Fibroblast of mammary gland (primary cell): ENCODE data around the gene ELK4.

ENCODE experiments used
- DNase-seq: peaks from one replicate; pipeline ENCODE4 v3.0.0-alpha.2; 2010; ENCODE audit warnings: low read depth
- H3K4me3 ChIP-seq: 2 replicates; pipeline ENCODE4 v1.5.1; 2011; ENCODE audit warnings: low read depth, mild to moderate bottlenecking, low read length, moderate library complexity; ENCODE audit not compliant: control insufficient read depth
- TF ChIP-seq, protein P1 (sequence below): conservative IDR thresholded peaks from 2 replicates; pipeline ENCODE4 v1.5.1; 2011; ENCODE audit warnings: low read depth, low read length, inconsistent platforms; ENCODE audit not compliant: control insufficient read depth, insufficient read depth

Gene ELK4

DNA sequence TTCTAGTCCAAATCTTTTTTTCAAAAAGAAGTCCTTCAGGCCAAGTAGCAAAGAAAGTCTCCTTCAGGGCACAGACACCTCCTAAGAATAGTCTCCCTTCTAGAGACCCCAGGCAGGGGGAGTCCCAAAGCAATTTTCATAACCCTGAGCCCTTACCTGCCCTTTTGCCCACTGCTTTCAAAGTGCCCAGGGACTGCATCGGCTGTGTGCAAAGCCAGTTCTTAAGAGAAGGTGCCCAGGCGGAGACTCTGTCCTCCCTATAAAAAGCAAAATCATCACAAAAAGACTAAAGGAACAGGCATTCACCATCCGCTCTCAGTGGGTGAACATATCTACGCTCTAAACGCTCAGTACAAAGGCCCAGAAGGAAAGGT lies 32.2 kb downstream of the ELK4 start:
- no peak for DNase-seq
- no peak overlapping the region for H3K4me3 ChIP-seq
- TF ChIP-seq, protein P1, sequence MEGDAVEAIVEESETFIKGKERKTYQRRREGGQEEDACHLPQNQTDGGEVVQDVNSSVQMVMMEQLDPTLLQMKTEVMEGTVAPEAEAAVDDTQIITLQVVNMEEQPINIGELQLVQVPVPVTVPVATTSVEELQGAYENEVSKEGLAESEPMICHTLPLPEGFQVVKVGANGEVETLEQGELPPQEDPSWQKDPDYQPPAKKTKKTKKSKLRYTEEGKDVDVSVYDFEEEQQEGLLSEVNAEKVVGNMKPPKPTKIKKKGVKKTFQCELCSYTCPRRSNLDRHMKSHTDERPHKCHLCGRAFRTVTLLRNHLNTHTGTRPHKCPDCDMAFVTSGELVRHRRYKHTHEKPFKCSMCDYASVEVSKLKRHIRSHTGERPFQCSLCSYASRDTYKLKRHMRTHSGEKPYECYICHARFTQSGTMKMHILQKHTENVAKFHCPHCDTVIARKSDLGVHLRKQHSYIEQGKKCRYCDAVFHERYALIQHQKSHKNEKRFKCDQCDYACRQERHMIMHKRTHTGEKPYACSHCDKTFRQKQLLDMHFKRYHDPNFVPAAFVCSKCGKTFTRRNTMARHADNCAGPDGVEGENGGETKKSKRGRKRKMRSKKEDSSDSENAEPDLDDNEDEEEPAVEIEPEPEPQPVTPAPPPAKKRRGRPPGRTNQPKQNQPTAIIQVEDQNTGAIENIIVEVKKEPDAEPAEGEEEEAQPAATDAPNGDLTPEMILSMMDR = no peak

DNA sequence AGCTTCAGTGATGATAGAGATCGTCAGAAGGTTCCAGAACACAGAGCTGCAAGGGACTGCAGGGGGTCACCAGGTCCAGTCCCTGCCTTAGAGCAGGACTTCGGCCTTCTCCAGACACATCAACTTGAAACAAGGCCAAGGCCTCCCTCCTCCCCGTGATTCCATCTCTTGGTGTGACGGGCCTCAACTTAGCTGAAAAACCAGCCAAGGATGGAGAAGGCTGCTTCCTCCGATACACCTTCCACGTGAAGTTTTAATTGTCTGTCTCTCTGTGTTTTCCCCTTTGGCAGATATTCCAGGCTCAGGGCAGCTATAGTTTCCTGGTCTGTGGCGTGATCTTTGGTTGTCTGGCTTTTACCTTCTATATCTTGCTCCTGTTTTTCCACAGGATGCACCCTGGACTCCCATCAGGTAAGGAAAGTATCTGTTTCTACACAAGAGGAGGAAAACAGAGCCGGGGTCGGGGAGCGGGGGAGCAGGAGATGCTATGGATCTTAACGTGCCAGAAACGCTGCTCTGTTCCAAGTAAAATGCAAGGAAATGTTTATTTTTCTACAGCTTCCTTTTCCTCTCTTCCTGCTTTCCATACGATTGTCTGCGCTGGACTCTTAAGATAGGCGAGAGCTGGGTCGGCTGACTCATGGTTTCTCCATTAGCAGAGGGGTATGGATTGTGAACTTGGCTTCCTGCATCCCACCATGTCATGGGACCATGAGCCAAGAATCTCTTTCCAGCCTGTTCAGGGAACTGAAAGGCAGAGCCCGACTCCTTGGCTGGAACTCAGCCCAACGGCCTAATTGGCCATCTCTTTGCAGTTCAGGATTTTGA lies 32.8 kb downstream of the ELK4 start:
- TF ChIP-seq, protein P1 = no peak
- H3K4me3 ChIP-seq = peak overlapping the region; percentile 1
- peak; percentile 96 for DNase-seq

DNA sequence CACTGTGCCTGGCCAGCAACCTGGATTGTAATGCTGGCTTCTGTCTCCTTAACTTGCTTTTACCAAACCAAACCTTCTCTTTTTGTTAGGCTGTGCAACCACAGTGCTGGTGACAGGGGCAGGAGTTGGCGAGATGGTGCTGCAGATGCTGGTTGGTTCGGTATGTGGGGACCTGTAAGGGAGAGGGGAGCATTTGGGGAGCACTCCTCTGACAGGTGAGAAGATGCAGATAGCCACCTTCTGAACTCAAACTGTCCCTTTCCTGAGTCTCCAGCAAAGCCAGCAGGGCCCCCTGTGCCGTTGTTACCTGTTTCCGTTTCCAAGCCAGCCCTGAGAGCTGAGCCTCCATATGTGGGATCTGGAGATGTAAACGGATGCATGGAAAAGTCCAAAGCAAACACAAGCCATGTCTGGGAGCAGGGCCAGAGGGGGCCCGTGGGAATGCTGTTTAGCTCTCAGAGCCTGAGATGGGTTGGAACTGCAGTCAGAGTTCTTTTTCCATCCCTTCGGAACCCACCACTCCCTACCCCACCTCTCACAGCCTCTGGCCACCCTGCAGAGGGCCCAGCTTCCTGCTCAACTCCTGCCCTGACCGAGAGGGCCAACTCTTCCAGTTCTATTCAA lies 34.0 kb downstream of the ELK4 start:
- H3K4me3 ChIP-seq = no peak overlapping the region
- TF ChIP-seq, protein P1 = no peak
- peak; percentile 51 for DNase-seq

DNA sequence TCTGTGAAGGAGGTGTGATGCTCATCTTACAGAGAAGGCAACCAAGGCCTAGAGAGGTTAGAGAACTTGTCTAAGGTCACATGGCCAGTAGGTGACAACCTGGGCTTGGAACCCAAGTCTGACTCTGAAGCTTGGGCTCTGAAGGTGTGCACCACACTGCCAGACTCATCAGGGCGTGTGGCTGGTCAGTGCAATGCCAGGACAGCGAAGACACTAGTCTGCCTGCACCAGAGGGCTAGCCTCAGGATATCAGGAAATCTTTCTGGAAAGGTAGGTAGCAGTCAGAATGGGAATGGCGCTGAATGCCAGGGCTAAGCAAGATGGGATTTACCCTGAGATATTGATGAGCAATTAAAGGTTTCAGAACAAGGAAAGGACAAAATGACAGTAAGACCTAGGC lies 34.9 kb downstream of the ELK4 start:
- no peak for DNase-seq
- H3K4me3 ChIP-seq = no peak overlapping the region
- TF ChIP-seq, protein P1 = no peak

DNA sequence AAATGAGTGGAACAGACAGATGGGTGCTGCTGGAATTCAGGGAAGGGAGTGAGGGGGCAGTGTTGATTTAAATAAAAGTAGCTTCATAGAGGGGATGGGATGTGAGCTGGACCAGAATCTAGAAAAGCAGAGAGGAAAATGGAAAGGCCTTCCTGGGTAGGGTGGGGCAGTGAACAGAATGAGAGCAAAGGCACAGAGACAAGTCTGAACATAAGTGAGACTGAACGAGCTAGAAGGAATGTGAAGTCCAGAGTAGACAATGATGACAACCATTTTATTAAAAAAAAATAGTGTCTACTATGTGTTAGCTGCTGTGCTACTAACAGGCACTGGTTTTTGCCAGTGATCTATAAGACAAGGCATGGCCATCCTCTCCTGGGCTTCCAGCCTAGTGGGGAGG lies 36.0 kb downstream of the ELK4 start:
- no peak for DNase-seq
- TF ChIP-seq, protein P1 = no peak
- no peak overlapping the region for H3K4me3 ChIP-seq

DNA sequence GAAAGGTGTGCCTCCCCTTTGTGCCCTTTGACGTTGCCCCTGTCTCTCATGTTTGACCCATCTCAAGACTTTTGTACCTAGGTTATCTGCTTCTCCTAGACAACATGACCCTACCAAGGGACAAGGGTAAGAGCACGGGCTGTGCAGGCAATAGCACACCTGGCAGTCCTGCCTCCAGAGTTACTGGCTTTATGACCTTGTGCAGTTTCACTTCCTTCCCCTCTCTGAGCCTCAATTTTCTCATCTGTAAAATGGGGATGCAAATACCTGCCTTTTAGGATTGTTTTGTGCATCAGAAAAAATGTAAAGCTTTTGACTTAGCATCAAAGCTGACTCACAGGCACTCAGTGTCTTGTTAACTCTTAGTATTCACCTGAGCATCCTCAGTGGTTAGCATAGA lies 36.4 kb downstream of the ELK4 start:
- TF ChIP-seq, protein P1 = no peak
- no peak overlapping the region for H3K4me3 ChIP-seq
- no peak for DNase-seq

DNA sequence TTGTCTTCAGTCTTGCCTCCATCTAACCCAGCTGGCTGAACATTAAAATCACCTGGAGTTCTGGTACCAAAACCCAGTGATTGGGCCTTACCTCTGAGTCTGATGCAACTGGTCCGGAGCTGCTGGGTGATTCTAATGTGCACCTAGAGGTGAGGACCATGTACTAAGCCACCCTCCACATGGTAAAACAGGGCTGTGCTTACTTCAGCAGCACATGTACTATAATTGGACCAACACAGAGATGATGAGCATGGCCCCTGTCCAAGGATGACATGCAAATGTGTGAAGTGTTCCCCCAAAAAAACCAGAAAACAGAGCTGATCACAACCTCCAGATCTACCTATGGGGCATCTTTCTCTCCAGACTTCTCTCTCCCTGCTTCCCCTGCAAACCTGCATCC lies 37.0 kb downstream of the ELK4 start:
- no peak for DNase-seq
- H3K4me3 ChIP-seq = no peak overlapping the region
- TF ChIP-seq, protein P1 = no peak
